Right atrium auricular region (tissue), 2 donors: ENCODE results near the gene DUSP1. TPM values are rescaled to one million over a fixed set of nuclear protein-coding genes. Genes with fewer than 3 reads are reported as not detected.

Experiments
- DNase-seq: peaks from one replicate; pipeline ENCODE4 v3.0.0-alpha.2; 2019; ENCODE audit warnings: low spot score
- H3K27ac ChIP-seq, 2 donors: fragments of 200-600 bp; sonication (generic); 1 replicate in 1 of 2; 2 replicates in 1 of 2; pipeline ENCODE4 v1.5.1; 2016 to 2019
- H3K27me3 ChIP-seq, 2 donors: fragments of 200-600 bp; sonication (generic); one replicate each; pipeline versions ENCODE4 v1.5.1 to v1.6.0; 2017 to 2019
- H3K36me3 ChIP-seq: fragments of 200-600 bp; sonication (generic); one replicate; pipeline ENCODE4 v1.5.1; 2016
- H3K4me1 ChIP-seq, 2 donors: fragments of 200-600 bp; sonication (generic); one replicate each; pipeline versions ENCODE4 v1.5.1 to v1.6.0; 2017 to 2019
- H3K4me3 ChIP-seq, 2 donors: fragments of 200-600 bp; sonication (generic); 1 replicate in 1 of 2; 2 replicates in 1 of 2; pipeline ENCODE4 v1.5.1; 2017 to 2019; ENCODE audit warnings: mild to moderate bottlenecking in 1 of 2, moderate library complexity in 1 of 2
- H3K9me3 ChIP-seq, 2 donors: fragments of 200-600 bp; sonication (generic); one replicate each; pipeline ENCODE4 v1.5.1; 2019
- total RNA-seq, 2 donors: library from RNA; depleted of rRNA; stranded (reverse); fragments of >200 nt; gene quantifications; one replicate each; pipeline ENCODE4 v1.1.0, GENCODE V29; 2016
- TF ChIP-seq, protein P1 (sequence below), 2 donors: fragments of 200-600 bp; sonication (generic); IDR thresholded peaks; one replicate each; pipeline ENCODE4 v1.5.1; 2019; ENCODE audit warnings: antibody characterized with exemption in 2 of 2

Gene DUSP1
- total RNA-seq, 2 donors from 2014 or later, result 804 to 819 TPM

DNA sequence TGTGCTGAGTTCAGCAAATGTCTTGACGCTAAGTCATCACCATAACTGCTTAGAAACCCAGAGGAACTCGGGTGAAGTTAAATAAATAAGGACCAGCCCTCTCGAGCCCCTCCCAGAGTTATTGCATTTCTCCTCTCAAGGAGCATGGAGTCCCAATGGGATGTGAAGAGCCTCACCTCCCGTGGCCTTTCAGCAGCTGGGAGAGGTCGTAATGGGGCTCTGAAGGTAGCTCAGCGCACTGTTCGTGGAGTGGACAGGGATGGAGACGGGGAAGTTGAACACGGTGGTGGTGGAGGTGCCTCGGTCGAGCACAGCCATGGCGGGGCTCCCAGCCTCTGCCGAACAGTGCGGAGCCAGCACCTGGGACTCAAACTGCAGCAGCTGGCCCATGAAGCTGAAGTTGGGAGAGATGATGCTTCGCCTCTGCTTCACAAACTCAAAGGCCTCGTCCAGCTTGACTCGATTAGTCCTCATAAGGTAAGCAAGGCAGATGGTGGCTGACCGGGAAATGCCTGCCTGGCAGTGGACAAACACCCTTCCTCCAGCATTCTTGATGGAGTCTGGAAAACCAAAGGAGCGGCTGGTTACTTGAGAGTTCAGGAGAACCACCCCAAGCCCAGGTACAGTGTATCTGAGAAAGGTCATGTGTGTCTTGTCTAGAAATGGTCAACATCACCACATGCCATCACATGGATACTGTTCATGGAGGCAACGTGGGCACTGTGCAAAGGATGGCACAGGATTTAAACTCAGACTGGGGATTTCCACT lies 2.2 kb downstream of the DUSP1 start:
- Histone ChIP-seq H3K4me3 (peak overlapping the region; percentile 80 to 87), H3K27me3 (no peaks in the 10 kb centered on the region), H3K4me1 (peaks cover 0 to 56% of the 10 kb centered on the region in 2 donors), H3K36me3 (peaks cover 37% of the 10 kb centered on the region), H3K9me3 (no peaks in the 10 kb centered on the region), H3K27ac (peak overlapping the region; percentile 93 to 97)
- TF ChIP-seq, protein P1, sequence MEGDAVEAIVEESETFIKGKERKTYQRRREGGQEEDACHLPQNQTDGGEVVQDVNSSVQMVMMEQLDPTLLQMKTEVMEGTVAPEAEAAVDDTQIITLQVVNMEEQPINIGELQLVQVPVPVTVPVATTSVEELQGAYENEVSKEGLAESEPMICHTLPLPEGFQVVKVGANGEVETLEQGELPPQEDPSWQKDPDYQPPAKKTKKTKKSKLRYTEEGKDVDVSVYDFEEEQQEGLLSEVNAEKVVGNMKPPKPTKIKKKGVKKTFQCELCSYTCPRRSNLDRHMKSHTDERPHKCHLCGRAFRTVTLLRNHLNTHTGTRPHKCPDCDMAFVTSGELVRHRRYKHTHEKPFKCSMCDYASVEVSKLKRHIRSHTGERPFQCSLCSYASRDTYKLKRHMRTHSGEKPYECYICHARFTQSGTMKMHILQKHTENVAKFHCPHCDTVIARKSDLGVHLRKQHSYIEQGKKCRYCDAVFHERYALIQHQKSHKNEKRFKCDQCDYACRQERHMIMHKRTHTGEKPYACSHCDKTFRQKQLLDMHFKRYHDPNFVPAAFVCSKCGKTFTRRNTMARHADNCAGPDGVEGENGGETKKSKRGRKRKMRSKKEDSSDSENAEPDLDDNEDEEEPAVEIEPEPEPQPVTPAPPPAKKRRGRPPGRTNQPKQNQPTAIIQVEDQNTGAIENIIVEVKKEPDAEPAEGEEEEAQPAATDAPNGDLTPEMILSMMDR (IDR thresholded peaks at IDR 0.05), result no peak
- DNase-seq, result no peak

DNA sequence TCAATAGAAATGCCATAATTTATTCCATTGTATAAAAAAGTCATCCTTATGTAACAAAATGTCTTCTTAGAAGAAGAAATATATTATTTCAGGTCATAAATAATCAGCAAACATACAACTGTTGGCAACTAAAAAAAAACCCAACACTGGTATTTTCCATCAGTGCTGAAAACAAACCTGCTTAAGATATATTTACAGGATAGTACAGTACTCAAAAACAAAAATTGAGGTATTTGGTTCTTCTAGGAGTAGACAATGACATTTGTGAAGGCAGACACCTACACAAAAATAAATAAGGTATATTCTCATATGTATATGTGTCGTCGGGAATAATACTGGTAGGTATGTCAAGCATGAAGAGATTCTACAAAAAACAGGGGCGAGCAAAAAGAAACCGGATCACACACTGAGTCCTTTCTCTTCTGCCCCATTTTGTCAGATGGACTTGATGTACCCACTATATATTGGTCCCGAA lies 2.9 kb downstream of the DUSP1 start:
- H3K4me3 ChIP-seq, result peak overlapping the region; percentile 80 to 87
- H3K36me3 ChIP-seq, result peaks cover 37% of the 10 kb centered on the region
- H3K27ac ChIP-seq, result peak overlapping the region; percentile 93 to 97
- no peaks in the 10 kb centered on the region for H3K9me3 ChIP-seq
- no peaks in the 10 kb centered on the region for H3K27me3 ChIP-seq
- H3K4me1 ChIP-seq, result peaks cover 0 to 51% of the 10 kb centered on the region in 2 donors
- TF ChIP-seq, protein P1 (IDR thresholded peaks at IDR 0.05), result no peak
- no peak for DNase-seq

DNA sequence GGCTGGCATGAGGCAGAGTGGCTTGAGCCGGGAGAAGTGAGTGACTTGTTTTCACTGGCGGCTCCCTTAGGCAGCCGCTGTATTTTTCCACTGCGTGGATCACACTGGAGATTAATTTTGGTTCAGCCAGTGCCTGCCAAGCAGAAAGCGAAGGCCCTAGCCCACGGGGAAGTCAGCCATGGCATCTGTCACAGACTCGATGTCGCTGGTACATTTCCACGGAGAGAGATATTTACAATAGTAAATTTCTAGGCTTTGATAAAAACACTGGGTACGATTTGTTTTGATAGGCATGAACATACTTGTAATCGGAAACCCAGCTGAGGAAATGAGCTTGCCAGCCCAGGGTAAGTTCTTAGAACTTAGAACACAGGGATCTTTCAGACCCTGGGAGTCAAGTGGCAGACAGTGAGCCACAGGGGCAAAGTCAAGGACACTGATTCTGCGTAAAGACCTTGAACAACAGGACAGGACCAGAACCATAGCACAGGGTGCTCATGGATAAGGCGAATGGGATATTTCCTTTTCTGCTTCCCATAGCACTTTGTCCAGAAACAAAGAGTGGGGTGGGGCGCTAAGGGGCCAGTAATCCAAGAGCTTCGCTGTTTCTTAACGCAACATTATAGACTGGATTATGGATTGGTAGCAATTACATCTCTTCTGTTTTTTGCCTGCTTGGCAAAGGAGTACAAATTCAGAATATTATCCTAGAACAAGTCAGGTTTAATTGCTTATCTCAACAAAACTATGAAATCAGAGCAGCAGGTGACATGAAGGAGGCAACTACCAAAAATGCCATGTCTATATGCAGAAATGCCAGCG lies 4.5 kb downstream of the DUSP1 start:
- Histone ChIP-seq H3K4me3 (peak overlapping the region; percentile 80 to 87), H3K27ac (peak overlapping the region; percentile 93 to 97), H3K36me3 (peaks cover 37% of the 10 kb centered on the region), H3K4me1 (peaks cover 0 to 34% of the 10 kb centered on the region in 2 donors), H3K9me3 (no peaks in the 10 kb centered on the region), H3K27me3 (no peaks in the 10 kb centered on the region)
- DNase-seq, result peak; percentile 97
- TF ChIP-seq, protein P1 (IDR thresholded peaks at IDR 0.05), result no peak

DNA sequence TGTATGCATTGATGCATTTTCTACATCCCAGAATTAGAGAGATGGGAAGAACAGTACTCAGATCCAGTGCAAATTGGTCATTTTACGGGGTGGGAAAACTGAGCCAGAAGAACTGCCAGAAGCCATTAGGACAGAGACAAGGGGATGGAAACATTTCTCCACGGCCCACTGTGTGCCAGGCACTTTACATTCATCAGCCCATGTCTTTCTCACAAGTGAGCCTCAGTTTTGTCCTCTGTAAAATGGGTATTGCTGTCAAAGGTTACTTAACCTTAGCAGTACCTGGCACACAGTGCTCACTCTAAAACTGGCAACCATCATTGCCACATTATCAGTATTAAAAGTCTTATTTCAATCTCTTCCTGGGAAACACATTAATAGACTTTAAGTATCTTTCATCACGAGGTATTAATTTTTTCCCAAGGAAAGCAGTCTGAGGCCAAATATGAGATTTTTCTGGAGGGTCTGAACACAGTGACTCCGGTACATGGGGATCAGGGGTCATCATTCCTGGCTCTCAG lies 5.2 kb downstream of the DUSP1 start:
- H3K4me1 ChIP-seq, result peaks cover 0 to 32% of the 10 kb centered on the region in 2 donors
- peak overlapping the region; percentile 93 to 97 for H3K27ac ChIP-seq
- H3K36me3 ChIP-seq, result peaks cover 37% of the 10 kb centered on the region
- peak overlapping the region; percentile 80 to 87 for H3K4me3 ChIP-seq
- no peak for DNase-seq
- no peaks in the 10 kb centered on the region for H3K27me3 ChIP-seq
- no peaks in the 10 kb centered on the region for H3K9me3 ChIP-seq
- TF ChIP-seq, protein P1 (IDR thresholded peaks at IDR 0.05), result no peak

DNA sequence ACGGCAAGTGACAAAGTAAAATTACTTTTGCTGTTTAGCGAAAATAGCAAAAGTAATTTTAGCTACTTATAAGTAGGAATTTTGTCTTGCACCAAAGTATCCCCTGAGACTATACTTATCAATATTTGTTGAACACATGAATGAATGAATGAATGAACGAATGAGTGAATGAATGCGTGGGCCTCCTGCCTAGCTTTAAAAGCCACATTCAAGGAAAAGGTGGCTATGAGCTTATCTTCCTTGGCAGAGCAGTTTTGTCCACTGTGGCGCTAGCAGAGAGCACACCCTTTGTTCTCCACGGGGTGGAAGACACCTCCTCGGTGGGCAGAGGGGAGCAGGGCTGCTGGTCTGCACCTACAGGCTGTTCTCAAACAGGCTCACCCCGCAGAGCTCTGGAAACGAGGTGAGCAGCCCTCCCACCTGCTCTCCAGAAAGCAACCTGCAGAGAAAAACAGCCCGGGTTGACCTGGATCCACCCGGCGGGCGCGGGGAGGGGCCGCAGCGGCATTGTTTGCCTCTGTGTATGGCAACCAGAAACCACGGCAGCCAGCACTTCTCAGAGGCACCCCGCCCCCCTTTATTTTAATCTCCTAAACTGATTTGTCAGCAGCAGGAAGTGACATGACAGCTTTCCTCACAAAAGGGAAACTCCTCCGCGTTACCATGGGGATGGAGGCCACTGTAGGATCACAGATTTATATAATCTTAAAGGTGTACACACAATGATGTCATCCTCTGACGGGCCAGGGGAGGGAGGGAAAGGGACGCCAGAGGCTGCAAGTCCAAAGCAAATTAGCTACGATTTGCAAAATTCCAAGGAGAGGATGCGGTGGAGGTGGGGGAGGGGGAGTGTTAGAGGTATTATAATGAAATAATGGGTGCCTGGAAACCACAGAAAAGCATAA lies 5.9 kb downstream of the DUSP1 start:
- H3K9me3 ChIP-seq, result peaks cover 0 to 4% of the 10 kb centered on the region in 2 donors

More for the DNA sequence above, 5.9 kb downstream of the DUSP1 start:
- Histone ChIP-seq H3K27me3 (no peaks in the 10 kb centered on the region), H3K4me3 (peak overlapping the region; percentile 11 to 80), H3K4me1 (peaks cover 0 to 32% of the 10 kb centered on the region in 2 donors), H3K36me3 (peaks cover 35% of the 10 kb centered on the region), H3K27ac (peak overlapping the region; percentile 93 to 97)
- TF ChIP-seq, protein P1 (IDR thresholded peaks at IDR 0.05), result no peak
- DNase-seq, result peak; percentile 100
